HepG2 (cell line): ENCODE measurements around the gene APOBEC3B. TPM values are rescaled to one million over a fixed set of nuclear protein-coding genes. Genes with fewer than 3 reads are reported as not detected.

Experiments used
- ARHGAP35 ChIP-seq: sonication (generic); formaldehyde crosslinking; IDR thresholded peaks from 2 replicates; pipeline ENCODE4 v1.9.0; 2022; ENCODE audit warnings: mild to moderate bottlenecking, inconsistent platforms, moderate library complexity, missing genetic modification reagents, borderline replicate concordance
- DZIP1 ChIP-seq: sonication (generic); formaldehyde crosslinking; IDR thresholded peaks from 2 replicates; pipeline ENCODE4 v1.5.0; 2020; ENCODE audit warnings: mild to moderate bottlenecking, missing genetic modification reagents
- E2F5 ChIP-seq: sonication (generic); formaldehyde crosslinking; conservative IDR thresholded peaks from 2 replicates; pipeline ENCODE4 v1.4.0; 2020; ENCODE audit warnings: missing genetic modification reagents
- FOSL1 ChIP-seq: sonication (generic); formaldehyde crosslinking; IDR thresholded peaks from 2 replicates; pipeline ENCODE4 v1.9.0; 2021; ENCODE audit warnings: missing genetic modification reagents, borderline replicate concordance
- GABPA ChIP-seq, 2 experiments: IDR thresholded peaks; 2 replicates each; pipeline ENCODE4 v1.6.1; 2011 to 2016; ENCODE audit warnings: low read depth in 2 of 2, low read length in 1 of 2, missing biosample characterization in 1 of 2, missing genetic modification characterization in 1 of 2
- NR2F6 ChIP-seq, 2 experiments: IDR thresholded peaks; 2 replicates each; pipeline ENCODE4 v1.6.1; 2016; ENCODE audit warnings: antibody characterized with exemption in 1 of 2, mild to moderate bottlenecking in 1 of 2
- PHF21A ChIP-seq: sonication (generic); formaldehyde crosslinking; IDR thresholded peaks from 2 replicates; pipeline ENCODE4 v1.5.0; 2020; ENCODE audit warnings: mild to moderate bottlenecking, missing genetic modification reagents
- RCOR2 ChIP-seq: IDR thresholded peaks from 2 replicates; pipeline ENCODE4 v1.6.1; 2016; ENCODE audit warnings: missing biosample characterization, missing genetic modification reagents
- RXRB ChIP-seq: IDR thresholded peaks from 2 replicates; pipeline ENCODE4 v1.6.1; 2016; ENCODE audit warnings: borderline replicate concordance, missing genetic modification reagents, missing compliant biosample characterization
- SALL1 ChIP-seq: sonication (generic); formaldehyde crosslinking; IDR thresholded peaks from 2 replicates; pipeline ENCODE4 v1.8.0; 2022; ENCODE audit warnings: mild to moderate bottlenecking, missing genetic modification reagents
- SNAI1 ChIP-seq: sonication (generic); formaldehyde crosslinking; IDR thresholded peaks from 2 replicates; pipeline ENCODE4 v1.5.0; 2020; ENCODE audit warnings: mild to moderate bottlenecking, missing genetic modification reagents, borderline replicate concordance
- SYNCRIP ChIP-seq: fragments of 200-400 bp; formaldehyde crosslinking; IDR thresholded peaks from 2 replicates; pipeline ENCODE4 v1.6.1; 2018; ENCODE audit warnings: mild to moderate bottlenecking, low read depth, low read length; ENCODE audit not compliant: insufficient read depth
- U2AF2 ChIP-seq: fragments of 200-400 bp; formaldehyde crosslinking; IDR thresholded peaks from 2 replicates; pipeline ENCODE4 v1.6.1; 2017; ENCODE audit warnings: low read depth, mild to moderate bottlenecking, low read length
- YY1 ChIP-seq: IDR thresholded peaks from 2 replicates; pipeline ENCODE4 v1.6.1; 2011; ENCODE audit warnings: low read length, low read depth, moderate library complexity, mild to moderate bottlenecking; ENCODE audit not compliant: insufficient read depth, insufficient replicate concordance
- ZNF512B ChIP-seq: sonication (generic); formaldehyde crosslinking; IDR thresholded peaks from 2 replicates; pipeline ENCODE4 v1.5.1; 2020; ENCODE audit warnings: missing genetic modification reagents, mild to moderate bottlenecking, borderline replicate concordance
- polyA plus RNA-seq, 8 experiments: library from polyadenylated mRNA; depleted of rRNA in 3 of 8; stranded (reverse) in 7 of 8; unstranded in 1 of 8; fragments of >200 nt; fragmentation: Illumina TruSeq in 4 of 8; extraction: Trizol in 4 of 8; gene quantifications; 2 replicates each; pipeline versions ENCODE4 v1.2.1 to v1.2.3, GENCODE V29; 2011 to 2016; ENCODE audit warnings: low read depth in 4 of 8, missing spikeins in 1 of 8, mixed read lengths in 1 of 8; ENCODE audit not compliant: insufficient read depth in 1 of 8
- total RNA-seq, 5 experiments: library from RNA; depleted of rRNA; stranded (reverse); fragments of >200 nt; fragmentation: Illumina TruSeq; extraction: Trizol; gene quantifications; 2 replicates each; pipeline ENCODE4 v1.2.3, GENCODE V29; 2016; ENCODE audit warnings: low read depth in 1 of 5

The APOBEC3B gene
- total and polyA plus RNA-seq, 2 of the 13 experiments (the other 11 are each of a cell fraction or from before 2014, with no cell fraction given) = 6.7 to 8.8 TPM

GRCh38 chr22:38981992-38982927 is at the start of gene APOBEC3B (continued):
- 0 out of 2 replicates have a peak, but pooled peaks have one; percentile 10 for TF ChIP-seq RXRB (CRISPR knock-in tag)
- TF ChIP-seq PHF21A = 0 out of 2 replicates have a peak, but pooled peaks have one; percentile 33
- no peak for TF ChIP-seq RCOR2
- peak; percentile 34 for TF ChIP-seq SALL1 (CRISPR knock-in tag)
- TF ChIP-seq YY1 = no peak
- TF ChIP-seq SNAI1 (CRISPR knock-in tag) = no peak
- TF ChIP-seq ZNF512B = no peak
- TF ChIP-seq GABPA (IDR thresholded peaks at IDR 0.05; ENCODE audit: low read depth, low read length) = no peak
- TF ChIP-seq GABPA (CRISPR knock-in tag; IDR thresholded peaks at IDR 0.05; ENCODE audit: low read depth) = peak; percentile 82
- no peak for TF ChIP-seq SYNCRIP
- TF ChIP-seq U2AF2 = no peak
- no peak for TF ChIP-seq DZIP1 (CRISPR knock-in tag)
- peak; percentile 55; the same call in 1 of the 2 replicates for TF ChIP-seq FOSL1
- TF ChIP-seq NR2F6 (IDR thresholded peaks at IDR 0.05) = no peak
- 0 out of 2 replicates have a peak, but pooled peaks have one; percentile 30 for TF ChIP-seq NR2F6 (CRISPR knock-in tag; IDR thresholded peaks at IDR 0.05)
- no peak for TF ChIP-seq ARHGAP35 (CRISPR knock-in tag)
- peak; percentile 39; the same call in 1 of the 2 replicates for TF ChIP-seq E2F5
